GM12878 (cell line): ENCODE measurements around the gene TDRD10. TPM values are rescaled to one million over a fixed set of nuclear protein-coding genes. Genes with fewer than 3 reads are reported as not detected.

Source experiments
- ATAC-seq: fragments of 200-7000 bp; cut with Tn5 transposase; 3 replicates; pipeline ENCODE4 v1.9.1; 2020; ENCODE audit warnings: mild to moderate bottlenecking, moderate library complexity
- BruUV-seq: library from RNA; stranded (reverse); fragments of 400-500 nt; replicated peaks from 2 replicates; lab custom pipeline; 2021; lab: Mats Ljungman, UMichigan
- CTCF ChIA-PET: fragments of 300-600 bp; sonication (Branson Sonifier 250); formaldehyde crosslinking; extraction: SDS; loops from one replicate; lab custom pipeline; 2021; ENCODE audit warnings: inconsistent platforms; lab: Yijun Ruan, JAX
- POLR2A ChIA-PET: fragments of 350-600 bp; formaldehyde crosslinking; extraction: SDS; loops from one replicate; lab custom pipeline; 2021; ENCODE audit warnings: inconsistent platforms; lab: Charles Lee
- RAD21 ChIA-PET: fragments of 300-600 bp; sonication (Branson Sonifier 250); formaldehyde crosslinking; loops from one replicate; lab custom pipeline; 2023; ENCODE audit warnings: antibody characterized with exemption; ENCODE audit not compliant: unreplicated experiment; lab: Charles Lee
- SMC1A ChIA-PET: fragments of 300-600 bp; sonication (Branson Sonifier 250); formaldehyde crosslinking; loops from one replicate; lab custom pipeline; 2023; ENCODE audit not compliant: unreplicated experiment, uncharacterized antibody; lab: Charles Lee
- DNase-seq: peaks from one replicate; pipeline ENCODE4 v3.0.0-alpha.2; 2011; ENCODE audit warnings: low read depth, low spot score
- FAIRE-seq: peaks from 3 replicates; lab custom pipeline; 2011; peaks lifted over from hg19 to GRCh38; lab: Jason Lieb, UNC
- H2AFZ ChIP-seq: 2 replicates; pipeline ENCODE4 v1.6.0; 2011; ENCODE audit warnings: low read depth, low read length, control low read depth; ENCODE audit not compliant: control insufficient read depth
- H3K27ac ChIP-seq: 2 replicates; pipeline ENCODE4 v1.5.1; 2011; ENCODE audit warnings: control low read depth; ENCODE audit not compliant: control insufficient read depth, insufficient read depth
- H3K27me3 ChIP-seq, 2 experiments: replicated peaks in 1 of 2; 2 replicates each; pipeline versions ENCODE4 v1.6.0 to v1.6.1; 2011; ENCODE audit warnings: low read length in 1 of 2; ENCODE audit not compliant: control insufficient read depth in 2 of 2, insufficient read depth in 2 of 2
- H3K36me3 ChIP-seq, 2 experiments: 2 replicates each; pipeline ENCODE4 v1.5.1; 2011; ENCODE audit warnings: low read length in 1 of 2; ENCODE audit not compliant: control insufficient read depth in 2 of 2, insufficient read depth in 2 of 2
- H3K4me1 ChIP-seq: 2 replicates; pipeline ENCODE4 v1.6.1; 2011; ENCODE audit warnings: mild to moderate bottlenecking, low read length, moderate library complexity, mixed read lengths; ENCODE audit not compliant: control insufficient read depth, insufficient read depth
- H3K4me2 ChIP-seq: 2 replicates; pipeline ENCODE4 v1.6.0; 2011; ENCODE audit warnings: control low read depth; ENCODE audit not compliant: control insufficient read depth, insufficient read depth
- H3K4me3 ChIP-seq: fragments of 200-600 bp; sonication (generic); 2 replicates; pipeline ENCODE4 v1.5.1; 2016
- H3K79me2 ChIP-seq: 2 replicates; pipeline ENCODE4 v1.6.0; 2011; ENCODE audit warnings: low read length; ENCODE audit not compliant: control insufficient read depth, insufficient read depth
- H3K9ac ChIP-seq: 2 replicates; pipeline ENCODE4 v1.8.0; 2011; ENCODE audit warnings: low read length, control low read depth, mixed read lengths; ENCODE audit not compliant: control insufficient read depth, insufficient read depth
- H3K9me3 ChIP-seq: replicated peaks from 3 replicates; pipeline ENCODE4 v1.5.1; 2011; ENCODE audit warnings: mild to moderate bottlenecking, low read length; ENCODE audit not compliant: control insufficient read depth, insufficient read depth
- H4K20me1 ChIP-seq: 2 replicates; pipeline ENCODE4 v1.6.0; 2011; ENCODE audit not compliant: control insufficient read depth, insufficient read depth
- EZH2 ChIP-seq: IDR thresholded peaks from 2 replicates; pipeline ENCODE4 v1.6.1; 2012; ENCODE audit warnings: low read depth, mild to moderate bottlenecking, control low read depth, inconsistent platforms, low read length, borderline replicate concordance; ENCODE audit not compliant: control insufficient read depth
- HDAC6 ChIP-seq: fragments of 200-600 bp; sonication (generic); IDR thresholded peaks from one replicate; pipeline ENCODE4 v1.8.0; 2017; ENCODE audit warnings: antibody characterized with exemption; ENCODE audit not compliant: unreplicated experiment
- NFYB ChIP-seq: IDR thresholded peaks from 2 replicates; pipeline ENCODE4 v1.6.1; 2011; ENCODE audit warnings: low read depth, mild to moderate bottlenecking, low read length, improper control_type of control experiment, moderate library complexity; ENCODE audit not compliant: insufficient read depth
- PAX5 ChIP-seq: IDR thresholded peaks from 2 replicates; pipeline ENCODE4 v1.6.1; 2011; ENCODE audit warnings: low read depth, low read length, borderline replicate concordance
- ZBTB11 ChIP-seq: fragments of 450-650 bp; formaldehyde crosslinking; IDR thresholded peaks from 2 replicates; pipeline ENCODE4 v1.5.0; 2022; ENCODE audit warnings: mild to moderate bottlenecking, missing genetic modification characterization
- WGBS: methylation state at CpG from one replicate; pipeline ENCODE4 v1.1.6; 2016; ENCODE audit warnings: low lambda C conversion rate; ENCODE audit not compliant: insufficient replicate concordance, insufficient coverage; ENCODE audit errors: missing lambda C conversion rate; 5-methylcytosine and 5-hydroxymethylcytosine counted together
- in situ Hi-C: fragments of 300-500 bp; cut with MboI; formaldehyde crosslinking; loops from 9 replicates; pipeline ENCODE4 v1.14.3; 2018; ENCODE audit warnings: mixed read lengths
- intact Hi-C: fragments of 100-400 bp; cut with micrococcal nuclease; formaldehyde crosslinking; loops from one replicate; pipeline ENCODE4 v1.14.2; 2022; ENCODE audit not compliant: unreplicated experiment
- polyA plus RNA-seq, 11 experiments: library from polyadenylated mRNA; depleted of rRNA in 4 of 11; unstranded in 6 of 11; stranded (reverse) in 5 of 11; fragments of >200 nt; fragmentation: Nextera tagmentation in 4 of 11; fragmentation: Illumina TruSeq in 1 of 11; extraction: Ambion mirVana in 4 of 11; extraction: Trizol in 1 of 11; gene quantifications; 1 replicate in 1 of 11; 2 replicates in 10 of 11; pipeline versions ENCODE4 v1.2.1 to v1.2.3, GENCODE V29; 2011 to 2016; ENCODE audit warnings: inconsistent platforms in 2 of 11, missing spikeins in 2 of 11, low read depth in 1 of 11
- total RNA-seq, 4 experiments: library from RNA; depleted of rRNA in 3 of 4; stranded (reverse); fragments of >200 nt in 3 of 4; fragmentation: Illumina TruSeq in 1 of 4; extraction: Trizol in 1 of 4; gene quantifications; 2 replicates each; pipeline versions ENCODE4 v1.2.1 to v1.2.3, GENCODE V29; 2013 to 2021

TDRD10 gene
- total and polyA plus RNA-seq, 10 of the 15 experiments (the other 5 are each of a cell fraction or from before 2014, with no cell fraction given) = not detected

DNA sequence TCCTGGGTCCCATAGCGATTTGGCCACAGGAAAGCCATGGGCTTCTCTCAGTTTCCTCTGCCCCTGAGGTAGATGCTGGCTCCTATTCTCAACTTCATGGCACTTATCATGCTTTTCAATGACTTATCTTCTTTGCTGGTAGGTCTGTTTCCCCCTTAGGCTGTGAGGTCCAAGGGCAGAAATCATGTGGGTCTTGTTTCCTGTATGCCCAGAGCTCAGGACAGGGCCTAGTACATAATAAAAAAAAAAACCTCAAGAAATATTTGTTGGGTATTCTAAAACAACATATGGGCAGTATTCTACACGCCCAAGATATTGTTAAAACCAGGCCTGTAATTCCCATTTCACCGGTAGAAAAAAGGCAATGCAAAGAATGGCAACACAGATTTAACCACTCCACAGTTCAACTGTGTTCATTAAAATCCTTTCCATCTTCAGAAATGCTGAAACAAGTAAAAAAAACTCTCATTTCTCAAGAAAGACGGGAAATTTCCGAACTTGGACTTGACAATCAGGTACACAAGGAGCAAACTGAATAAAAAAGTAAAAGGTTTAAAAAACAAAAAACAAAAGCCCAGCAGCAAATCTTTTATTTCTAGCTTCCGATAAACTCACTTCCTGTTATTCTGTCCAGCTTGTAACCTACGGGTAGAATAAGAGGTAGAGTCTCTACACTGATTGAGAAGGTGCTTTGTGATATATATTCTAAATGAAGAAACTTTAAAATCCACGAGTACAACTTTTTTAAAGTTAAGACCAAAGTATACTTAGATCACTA, 6.3 kb upstream of the TDRD10 start:
- H3K79me2 ChIP-seq = no peaks in the 10 kb centered on the region
- H3K4me3 ChIP-seq = no peak overlapping the region
- H3K27ac ChIP-seq = no peak overlapping the region
- ATAC-seq = no peak
- intact Hi-C loops (no loop called here), in situ Hi-C loops (no loop called here)
- FAIRE-seq = no peak
- no peak overlapping the region; the same call in 1 of the 2 replicates for H2AFZ ChIP-seq
- POLR2A ChIA-PET = interaction anchor here (0.6 to 1.3 kb wide), 2 partner anchors 14 to 28 kb away, joined by 3 read pairs; no protein-coding TSS in a partner anchor
- no peaks in the 10 kb centered on the region for H3K36me3 ChIP-seq
- DNase-seq = no peak
- H3K9ac ChIP-seq = no peak overlapping the region
- WGBS = 74% methylated on average over 8 of the region's 8 CpGs
- H3K27me3 ChIP-seq = peaks cover 4 to 5% of the 10 kb centered on the region in 2 experiments; a peak in 3 of 4 replicates
- H4K20me1 ChIP-seq = no peaks in the 10 kb centered on the region
- CTCF ChIA-PET = interaction anchor here (0.7 to 10.0 kb wide), 5 partner anchors 8 to 56 kb away, joined by 3 to 80 read pairs (median 3); no protein-coding TSS in a partner anchor
- RAD21 ChIA-PET = interaction anchor here (1.3 to 3.4 kb wide), 2 partner anchors 15 to 64 kb away, joined by 4 to 19 read pairs; no protein-coding TSS in a partner anchor
- H3K4me2 ChIP-seq = no peak overlapping the region
- SMC1A ChIA-PET = interaction anchor here (1.0 to 9.3 kb wide), 3 partner anchors 13 to 56 kb away, joined by 5 to 97 read pairs (median 9); no protein-coding TSS in a partner anchor
- BruUV-seq = no TSS peak
- H3K4me1 ChIP-seq = peaks cover 45% of the 10 kb centered on the region
- TF ChIP-seq ZBTB11 = no peak
- TF ChIP-seq EZH2 = no peak
- no peak for TF ChIP-seq NFYB
- no peak for TF ChIP-seq PAX5
- no peak for TF ChIP-seq HDAC6
- H3K9me3 ChIP-seq = no peaks in the 10 kb centered on the region; the same call in 2 of the 3 replicates
